Activated CD4-positive, alpha-beta memory T cell treated with anti-CD3 and anti-CD28 coated beads for 36 hours (primary cell): ENCODE results near the gene FPGS. TPM values are rescaled to one million over a fixed set of nuclear protein-coding genes. Genes with fewer than 3 reads are reported as not detected.

Experiments used
- CTCF ChIA-PET: fragments of 350-600 bp; sonication (Branson Sonifier 250); formaldehyde crosslinking; loops from one replicate; lab custom pipeline; 2021; ENCODE audit warnings: antibody characterized with exemption, inconsistent platforms; lab: Charles Lee
- POLR2A ChIA-PET: fragments of 350-600 bp; sonication (Branson Sonifier 250); formaldehyde crosslinking; loops from one replicate; lab custom pipeline; 2021; ENCODE audit warnings: antibody characterized with exemption; lab: Charles Lee
- DNase-seq: peaks from one replicate; pipeline ENCODE4 v3.0.0-alpha.2; 2020
- H3K27ac Mint-ChIP-seq: one replicate; pipeline ENCODE4 v1.8.0; 2021; ENCODE audit warnings: mixed read lengths
- H3K27me3 Mint-ChIP-seq: one replicate; pipeline ENCODE4 v1.8.0; 2021; ENCODE audit warnings: mixed read lengths
- H3K36me3 Mint-ChIP-seq: one replicate; pipeline ENCODE4 v1.8.0; 2021; ENCODE audit warnings: mixed read lengths
- H3K4me1 Mint-ChIP-seq: one replicate; pipeline ENCODE4 v1.8.0; 2021; ENCODE audit warnings: low read depth, mixed read lengths
- H3K4me3 Mint-ChIP-seq: one replicate; pipeline ENCODE4 v1.8.0; 2021; ENCODE audit warnings: mild to moderate bottlenecking, mixed read lengths
- H3K9me3 Mint-ChIP-seq: one replicate; pipeline ENCODE4 v1.8.0; 2021; ENCODE audit warnings: mixed read lengths
- intact Hi-C: fragments of 100-400 bp; cut with micrococcal nuclease; formaldehyde crosslinking; loops from one replicate; pipeline ENCODE4 v1.15.1; 2023
- total RNA-seq, 2 experiments: library from RNA; stranded (reverse); gene quantifications; one replicate each; pipeline ENCODE4 v1.2.3, GENCODE V29; 2021

The FPGS gene
- total RNA-seq, 2 experiments from 2014 or later: 80.0 to 83.9 TPM

- H3K36me3 Mint-ChIP-seq: peaks cover 32% of the 10 kb centered on the region
- intact Hi-C loops: loop anchor here (1.0 to 10.0 kb wide), 6 partner anchors 14 to 293 kb away; partner anchors contain the start of genes FPGS, NAIF1, PTRH1 and SLC25A25
- ChIA-PET CTCF (interaction anchor here (0.7 to 11.7 kb wide), 8 partner anchors 9 to 156 kb away, joined by 3 to 131 read pairs (median 9); partner anchors contain the start of genes CDK9 and TOR2A), POLR2A (interaction anchor here (0.8 to 3.3 kb wide), 9 partner anchors 7 to 321 kb away, joined by 3 to 19 read pairs (median 6); partner anchors contain the start of genes CDK9, FPGS, SH2D3C and TOR2A)
- no peaks in the 10 kb centered on the region for H3K9me3 Mint-ChIP-seq
- DNase-seq: no peak
- H3K27me3 Mint-ChIP-seq: no peaks in the 10 kb centered on the region
- H3K27ac Mint-ChIP-seq: peak overlapping the region; percentile 85
- peak overlapping the region; percentile 89 for H3K4me3 Mint-ChIP-seq
- H3K4me1 Mint-ChIP-seq: peaks cover 60% of the 10 kb centered on the region
These were observed 31.0 kb upstream of the FPGS start for GRCh38 chr9:127771570-127772189.

DNA sequence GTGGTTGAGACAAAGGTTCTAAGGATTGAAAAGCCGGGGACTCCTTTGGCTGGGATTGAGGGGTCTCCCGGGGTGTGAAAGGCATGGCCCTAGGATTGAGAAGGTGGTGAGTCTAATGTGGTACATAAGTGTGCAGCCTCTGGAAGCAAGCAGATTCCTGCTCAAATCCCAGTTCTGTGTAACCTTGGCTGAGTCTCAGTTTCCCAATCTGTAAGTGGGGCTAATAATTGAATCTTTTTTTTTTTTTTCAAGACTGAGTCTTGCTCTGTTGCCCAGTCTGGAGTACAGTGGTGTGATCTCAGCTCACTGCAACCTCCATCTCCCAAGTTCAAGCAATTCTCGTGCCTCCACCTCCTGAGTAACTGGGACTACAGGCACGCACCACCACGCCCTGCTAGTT is 30.1 kb upstream of the FPGS start:
- peaks cover 52% of the 10 kb centered on the region for H3K4me1 Mint-ChIP-seq
- H3K27me3 Mint-ChIP-seq: no peaks in the 10 kb centered on the region
- ChIA-PET POLR2A (no interaction called here), CTCF (interaction anchor here (2.7 to 11.7 kb wide), 3 partner anchors 12 to 148 kb away, joined by 12 to 131 read pairs (median 43); partner anchors contain the start of genes CDK9 and TOR2A)
- H3K27ac Mint-ChIP-seq: no peak overlapping the region
- no peak for DNase-seq
- no peaks in the 10 kb centered on the region for H3K9me3 Mint-ChIP-seq
- H3K4me3 Mint-ChIP-seq: no peak overlapping the region
- H3K36me3 Mint-ChIP-seq: peaks cover 30% of the 10 kb centered on the region
- intact Hi-C loops: loop anchor here (5.0 to 10.0 kb wide), 2 partner anchors 205 to 292 kb away; partner anchors contain the start of genes NAIF1 and SLC25A25

DNA sequence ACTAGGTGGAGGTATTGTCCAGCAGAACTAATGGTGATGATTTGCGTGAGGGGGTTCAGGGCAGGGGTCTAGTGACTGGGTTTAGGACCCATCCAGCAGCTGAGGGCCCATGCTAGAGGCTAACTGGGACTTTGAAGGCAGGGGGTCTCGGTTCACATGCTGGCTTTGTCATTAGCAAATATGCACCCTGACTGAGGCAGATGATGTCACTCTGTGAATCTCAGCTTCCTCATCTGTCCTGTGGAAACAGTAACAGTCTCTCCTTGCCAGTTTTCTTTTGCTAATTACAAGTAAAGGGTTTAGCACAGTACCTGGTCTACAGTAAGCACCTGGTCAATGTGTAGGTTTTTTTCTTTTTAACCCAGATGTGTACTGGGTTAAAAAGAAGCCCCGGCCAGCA is 29.4 kb upstream of the FPGS start:
- intact Hi-C loops: loop anchor here (5.0 to 10.0 kb wide), 2 partner anchors 204 to 292 kb away; partner anchors contain the start of genes NAIF1 and SLC25A25
- H3K27ac Mint-ChIP-seq: peak overlapping the region; percentile 38
- no peak for DNase-seq
- H3K4me1 Mint-ChIP-seq: peaks cover 48% of the 10 kb centered on the region
- H3K9me3 Mint-ChIP-seq: no peaks in the 10 kb centered on the region
- peaks cover 32% of the 10 kb centered on the region for H3K36me3 Mint-ChIP-seq
- H3K4me3 Mint-ChIP-seq: no peak overlapping the region
- no peaks in the 10 kb centered on the region for H3K27me3 Mint-ChIP-seq
- POLR2A ChIA-PET: no interaction called here
- CTCF ChIA-PET: interaction anchor here (2.7 to 11.7 kb wide), 2 partner anchors 11 to 148 kb away, joined by 12 to 131 read pairs; partner anchors contain the start of gene CDK9

- Mint-ChIP-seq H3K4me3 (no peak overlapping the region), H3K27ac (no peak overlapping the region), H3K27me3 (no peaks in the 10 kb centered on the region), H3K9me3 (no peaks in the 10 kb centered on the region), H3K36me3 (peaks cover 31% of the 10 kb centered on the region), H3K4me1 (peaks cover 43% of the 10 kb centered on the region)
- POLR2A ChIA-PET: no interaction called here
- CTCF ChIA-PET: interaction anchor here (0.8 to 2.8 kb wide), 2 partner anchors 11 to 39 kb away, joined by 3 to 24 read pairs; partner anchors contain the start of genes CDK9 and TOR2A
- DNase-seq: no peak
- intact Hi-C loops: loop anchor here (5.0 to 10.0 kb wide), 2 partner anchors 203 to 291 kb away; partner anchors contain the start of genes NAIF1 and SLC25A25
These were observed 28.7 kb upstream of the FPGS start for GRCh38 chr9:127773981-127774380.

DNA sequence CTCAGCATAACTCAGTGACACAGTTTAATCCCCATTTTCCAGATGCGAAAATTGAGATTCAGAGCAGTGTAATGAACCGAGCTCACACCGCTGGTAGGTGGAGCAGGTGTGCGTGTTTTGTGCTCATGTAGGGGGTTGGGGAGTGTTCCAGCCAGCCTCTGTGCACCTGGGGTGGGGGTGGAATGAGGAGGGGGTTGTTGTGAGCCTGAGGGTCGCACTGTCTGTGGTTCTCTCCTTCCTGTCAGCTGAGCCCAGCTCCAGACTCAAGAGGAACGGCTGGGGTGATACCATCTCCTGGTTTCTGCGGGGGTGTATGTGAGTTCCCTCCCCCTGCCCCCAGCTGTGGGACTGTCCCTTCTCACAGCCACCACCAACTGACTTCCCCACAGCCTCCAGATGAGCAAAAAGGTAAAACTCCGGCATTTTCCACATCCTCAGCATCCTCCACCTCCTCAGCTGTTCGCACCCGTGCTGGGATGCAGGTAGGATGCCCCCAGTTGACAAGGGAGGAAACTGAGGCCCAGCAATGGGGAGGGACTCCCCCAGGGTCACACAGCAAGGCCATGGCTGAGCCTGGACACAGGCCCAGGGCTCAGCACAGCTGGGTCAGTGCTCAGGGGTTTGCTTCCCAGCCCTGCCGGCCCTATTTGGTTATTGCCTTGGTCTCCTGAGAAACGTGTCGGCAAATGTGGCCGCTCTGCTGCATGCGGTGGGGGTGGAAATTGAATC is 26.3 kb upstream of the FPGS start:
- peaks cover 24% of the 10 kb centered on the region for H3K36me3 Mint-ChIP-seq
- peaks cover 42% of the 10 kb centered on the region for H3K4me1 Mint-ChIP-seq
- no peaks in the 10 kb centered on the region for H3K27me3 Mint-ChIP-seq
- H3K9me3 Mint-ChIP-seq: no peaks in the 10 kb centered on the region
- peak; percentile 87 for DNase-seq
- ChIA-PET CTCF (interaction anchor here (0.7 to 2.8 kb wide), 5 partner anchors 9 to 145 kb away, joined by 3 to 24 read pairs (median 5); partner anchors contain the start of genes CDK9 and TOR2A), POLR2A (interaction anchor here (0.7 to 2.6 kb wide), 3 partner anchors 9 to 41 kb away, joined by 3 to 14 read pairs (median 7); partner anchors contain the start of genes CDK9 and TOR2A)
- peak overlapping the region; percentile 98 for H3K27ac Mint-ChIP-seq
- peak overlapping the region; percentile 99 for H3K4me3 Mint-ChIP-seq
- intact Hi-C loops: loop anchor here (10.0 kb wide), 1 partner anchor 288 kb away; the partner anchor contains the start of genes NAIF1 and SLC25A25

DNA sequence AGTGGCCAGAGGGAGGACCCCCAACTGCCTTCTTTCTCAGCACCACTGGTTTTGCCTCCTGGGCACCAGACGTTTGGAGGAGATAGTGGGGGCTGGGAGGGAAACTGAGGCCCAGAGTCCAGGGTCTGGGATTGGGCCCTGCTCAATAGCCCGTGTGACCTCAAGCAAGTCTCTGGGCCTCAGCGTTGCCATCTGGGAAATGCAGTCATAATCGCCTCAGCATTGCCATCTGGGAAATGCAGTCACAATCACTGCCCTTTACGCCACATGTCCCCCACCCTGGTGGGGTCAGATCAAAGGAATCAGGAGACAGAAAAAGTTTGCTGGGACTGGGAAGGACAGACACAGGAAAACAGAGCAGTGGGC is 25.8 kb upstream of the FPGS start:
- POLR2A ChIA-PET: interaction anchor here (2.6 kb wide), 1 partner anchor 8 kb away, joined by 14 read pairs; the partner anchor contains the start of gene CDK9
- peak; percentile 53 for DNase-seq
- Mint-ChIP-seq H3K4me3 (peak overlapping the region; percentile 99), H3K36me3 (peaks cover 24% of the 10 kb centered on the region), H3K9me3 (no peaks in the 10 kb centered on the region), H3K27me3 (no peaks in the 10 kb centered on the region), H3K4me1 (peaks cover 43% of the 10 kb centered on the region), H3K27ac (peak overlapping the region; percentile 98)
- intact Hi-C loops: loop anchor here (10.0 kb wide), 1 partner anchor 288 kb away; the partner anchor contains the start of genes NAIF1 and SLC25A25
- CTCF ChIA-PET: interaction anchor here (1.4 to 2.8 kb wide), 4 partner anchors 8 to 145 kb away, joined by 4 to 24 read pairs (median 6); partner anchors contain the start of genes CDK9 and TOR2A

DNA sequence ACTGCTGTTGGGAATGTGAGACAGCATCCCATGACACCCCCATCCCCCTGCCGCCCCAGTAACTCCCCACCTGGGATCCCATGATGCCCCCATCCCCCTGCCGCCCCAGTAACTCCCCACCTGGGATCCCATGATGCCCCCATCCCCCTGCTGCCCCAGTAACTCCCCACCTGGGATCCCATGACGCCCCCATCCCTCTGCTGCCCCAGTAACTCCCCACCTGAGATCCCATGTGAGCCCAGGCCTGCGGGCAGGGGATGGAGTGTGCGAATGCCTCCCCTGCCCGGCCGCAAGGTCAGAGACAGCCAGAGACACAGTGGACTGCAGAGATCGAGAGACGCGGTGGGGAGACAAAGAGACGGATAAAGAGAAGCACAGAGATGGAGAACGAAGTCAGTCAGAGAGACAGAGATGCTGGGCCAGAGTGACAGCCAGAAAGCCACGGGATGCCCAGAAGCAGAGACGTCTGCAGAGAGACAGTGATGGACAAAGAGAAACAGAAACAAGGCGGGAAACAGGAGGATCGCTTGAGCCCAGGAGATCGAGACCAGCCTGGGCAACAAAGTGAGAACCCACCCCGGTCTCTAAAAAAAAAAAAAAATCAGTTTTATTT is 25.2 kb upstream of the FPGS start:
- peaks cover 24% of the 10 kb centered on the region for H3K36me3 Mint-ChIP-seq
- H3K9me3 Mint-ChIP-seq: no peaks in the 10 kb centered on the region
- H3K4me3 Mint-ChIP-seq: peak overlapping the region; percentile 99
- peak; percentile 41 for DNase-seq
- H3K27ac Mint-ChIP-seq: peak overlapping the region; percentile 98
- H3K4me1 Mint-ChIP-seq: peaks cover 46% of the 10 kb centered on the region
- no peaks in the 10 kb centered on the region for H3K27me3 Mint-ChIP-seq
- CTCF ChIA-PET: interaction anchor here (1.4 to 3.4 kb wide), 4 partner anchors 7 to 92 kb away, joined by 4 to 25 read pairs (median 9); partner anchors contain the start of gene TOR2A
- intact Hi-C loops: loop anchor here (10.0 kb wide), 1 partner anchor 287 kb away; the partner anchor contains the start of genes NAIF1 and SLC25A25
- POLR2A ChIA-PET: interaction anchor here (0.6 to 2.2 kb wide), 4 partner anchors 11 to 185 kb away, joined by 3 to 23 read pairs (median 4); no protein-coding TSS in a partner anchor

- peaks cover 56% of the 10 kb centered on the region for H3K4me1 Mint-ChIP-seq
- POLR2A ChIA-PET: interaction anchor here (0.6 to 2.2 kb wide), 16 partner anchors 9 to 220 kb away, joined by 3 to 23 read pairs (median 4); partner anchors contain the start of genes ST6GALNAC4 and TOR2A
These were observed 24.2 kb upstream of the FPGS start, which contains the start of gene SH2D3C for GRCh38 chr9:127778280-127779135. SH2D3C (minus strand) TSS chr9:127778666; CDS start chr9:127778627, 39 bp downstream.

DNA sequence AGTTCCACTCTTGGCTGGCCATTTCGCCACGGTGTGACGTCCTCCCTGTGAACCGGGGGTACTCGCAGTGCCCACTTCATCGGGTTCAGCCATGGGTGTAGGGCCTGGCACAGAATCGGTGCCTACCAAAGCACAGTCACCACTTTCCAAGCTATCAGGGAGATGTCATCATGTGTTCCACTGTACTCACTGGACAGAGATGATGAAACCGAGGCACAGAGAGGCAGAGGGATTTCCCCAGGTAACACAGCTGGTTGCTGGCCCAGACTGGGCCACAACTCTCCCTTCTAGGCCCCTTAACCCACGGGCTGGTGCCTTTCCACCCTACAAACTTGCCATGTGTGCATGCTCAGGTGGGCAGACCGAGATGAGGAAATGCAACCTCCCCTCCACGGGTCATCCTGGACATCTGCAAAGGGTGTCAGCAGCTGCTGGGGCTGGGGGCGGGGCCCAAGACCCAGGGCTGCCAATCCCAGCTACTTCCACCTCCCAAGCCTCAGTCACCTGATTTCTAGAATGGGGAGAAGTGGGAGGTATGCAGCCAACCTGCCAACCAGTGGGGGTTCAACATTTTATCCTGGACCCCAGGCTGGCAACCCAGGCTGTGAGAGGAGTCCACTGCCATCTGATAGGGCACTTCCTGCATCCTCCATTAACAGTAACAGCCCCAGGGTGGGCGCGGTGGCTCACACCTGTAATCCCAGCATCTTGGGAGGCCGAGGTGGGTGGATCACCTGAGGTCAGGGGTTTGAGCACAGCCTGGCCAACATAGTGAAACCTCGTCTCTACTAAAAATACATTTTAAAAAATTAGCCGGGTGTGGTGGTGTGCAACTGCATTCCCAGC is 23.3 kb upstream of the FPGS start:
- intact Hi-C loops: loop anchor here (2.0 to 10.0 kb wide), 2 partner anchors 247 to 285 kb away; partner anchors contain the start of genes NAIF1 and SLC25A25
- POLR2A ChIA-PET: interaction anchor here (0.9 to 2.2 kb wide), 12 partner anchors 9 to 221 kb away, joined by 3 to 23 read pairs (median 5); partner anchors contain the start of genes ST6GALNAC4 and TOR2A
- peaks cover 17% of the 10 kb centered on the region for H3K36me3 Mint-ChIP-seq
- CTCF ChIA-PET: interaction anchor here (1.4 to 3.4 kb wide), 6 partner anchors 9 to 164 kb away, joined by 3 to 25 read pairs (median 8); partner anchors contain the start of gene TOR2A
- peak overlapping the region; percentile 98 for H3K27ac Mint-ChIP-seq
- peaks cover 59% of the 10 kb centered on the region for H3K4me1 Mint-ChIP-seq
- H3K9me3 Mint-ChIP-seq: no peaks in the 10 kb centered on the region
- H3K4me3 Mint-ChIP-seq: peak overlapping the region; percentile 99
- peak; percentile 85 for DNase-seq
- H3K27me3 Mint-ChIP-seq: no peaks in the 10 kb centered on the region

More at GRCh38 chr9:127778280-127779135, 24.2 kb upstream of the FPGS start, which contains the start of gene SH2D3C:
- peak; percentile 73 for DNase-seq
- Mint-ChIP-seq H3K9me3 (no peaks in the 10 kb centered on the region), H3K27me3 (no peaks in the 10 kb centered on the region), H3K4me3 (peak within 1 kb of the TSS; percentile 99), H3K27ac (peak within 1 kb of the TSS; percentile 98), H3K36me3 (peaks cover 22% of the 10 kb centered on the region)
- CTCF ChIA-PET: interaction anchor here (0.7 to 3.4 kb wide), 8 partner anchors 8 to 165 kb away, joined by 3 to 25 read pairs (median 5); partner anchors contain the start of gene TOR2A
- intact Hi-C loops: loop anchor here (2.0 to 10.0 kb wide), 2 partner anchors 248 to 286 kb away; partner anchors contain the start of genes NAIF1 and SLC25A25
